GM12878 (cell line): ENCODE data around the gene BCAN. TPM values are rescaled to one million over a fixed set of nuclear protein-coding genes. Genes with fewer than 3 reads are reported as not detected.

Experiments used
- ATAC-seq: fragments of 200-7000 bp; cut with Tn5 transposase; 3 replicates; pipeline ENCODE4 v1.9.1; 2020; ENCODE audit warnings: mild to moderate bottlenecking, moderate library complexity
- BruUV-seq: library from RNA; stranded (reverse); fragments of 400-500 nt; replicated peaks from 2 replicates; lab custom pipeline; 2021; lab: Mats Ljungman, UMichigan
- CTCF ChIA-PET: fragments of 300-600 bp; sonication (Branson Sonifier 250); formaldehyde crosslinking; extraction: SDS; loops from one replicate; lab custom pipeline; 2021; ENCODE audit warnings: inconsistent platforms; lab: Yijun Ruan, JAX
- POLR2A ChIA-PET: fragments of 350-600 bp; formaldehyde crosslinking; extraction: SDS; loops from one replicate; lab custom pipeline; 2021; ENCODE audit warnings: inconsistent platforms; lab: Charles Lee
- RAD21 ChIA-PET: fragments of 300-600 bp; sonication (Branson Sonifier 250); formaldehyde crosslinking; loops from one replicate; lab custom pipeline; 2023; ENCODE audit warnings: antibody characterized with exemption; ENCODE audit not compliant: unreplicated experiment; lab: Charles Lee
- SMC1A ChIA-PET: fragments of 300-600 bp; sonication (Branson Sonifier 250); formaldehyde crosslinking; loops from one replicate; lab custom pipeline; 2023; ENCODE audit not compliant: unreplicated experiment, uncharacterized antibody; lab: Charles Lee
- DNase-seq: peaks from one replicate; pipeline ENCODE4 v3.0.0-alpha.2; 2011; ENCODE audit warnings: low read depth, low spot score
- FAIRE-seq: peaks from 3 replicates; lab custom pipeline; 2011; peaks lifted over from hg19 to GRCh38; lab: Jason Lieb, UNC
- H2AFZ ChIP-seq: 2 replicates; pipeline ENCODE4 v1.6.0; 2011; ENCODE audit warnings: low read depth, low read length, control low read depth; ENCODE audit not compliant: control insufficient read depth
- H3K27ac ChIP-seq: 2 replicates; pipeline ENCODE4 v1.5.1; 2011; ENCODE audit warnings: control low read depth; ENCODE audit not compliant: control insufficient read depth, insufficient read depth
- H3K27me3 ChIP-seq, 2 experiments: replicated peaks in 1 of 2; 2 replicates each; pipeline versions ENCODE4 v1.6.0 to v1.6.1; 2011; ENCODE audit warnings: low read length in 1 of 2; ENCODE audit not compliant: control insufficient read depth in 2 of 2, insufficient read depth in 2 of 2
- H3K36me3 ChIP-seq, 2 experiments: 2 replicates each; pipeline ENCODE4 v1.5.1; 2011; ENCODE audit warnings: low read length in 1 of 2; ENCODE audit not compliant: control insufficient read depth in 2 of 2, insufficient read depth in 2 of 2
- H3K4me1 ChIP-seq: 2 replicates; pipeline ENCODE4 v1.6.1; 2011; ENCODE audit warnings: mild to moderate bottlenecking, low read length, moderate library complexity, mixed read lengths; ENCODE audit not compliant: control insufficient read depth, insufficient read depth
- H3K4me2 ChIP-seq: 2 replicates; pipeline ENCODE4 v1.6.0; 2011; ENCODE audit warnings: control low read depth; ENCODE audit not compliant: control insufficient read depth, insufficient read depth
- H3K4me3 ChIP-seq: fragments of 200-600 bp; sonication (generic); 2 replicates; pipeline ENCODE4 v1.5.1; 2016
- H3K79me2 ChIP-seq: 2 replicates; pipeline ENCODE4 v1.6.0; 2011; ENCODE audit warnings: low read length; ENCODE audit not compliant: control insufficient read depth, insufficient read depth
- H3K9ac ChIP-seq: 2 replicates; pipeline ENCODE4 v1.8.0; 2011; ENCODE audit warnings: low read length, control low read depth, mixed read lengths; ENCODE audit not compliant: control insufficient read depth, insufficient read depth
- H3K9me3 ChIP-seq: replicated peaks from 3 replicates; pipeline ENCODE4 v1.5.1; 2011; ENCODE audit warnings: mild to moderate bottlenecking, low read length; ENCODE audit not compliant: control insufficient read depth, insufficient read depth
- H4K20me1 ChIP-seq: 2 replicates; pipeline ENCODE4 v1.6.0; 2011; ENCODE audit not compliant: control insufficient read depth, insufficient read depth
- E2F8 ChIP-seq: fragments of 450-650 bp; IDR thresholded peaks from 2 replicates; pipeline ENCODE4 v1.6.1; 2018; ENCODE audit warnings: mild to moderate bottlenecking, low read depth, moderate library complexity; ENCODE audit not compliant: partially characterized antibody
- EED ChIP-seq: sonication (generic); IDR thresholded peaks from 2 replicates; pipeline ENCODE4 v1.6.1; 2016; ENCODE audit warnings: antibody characterized with exemption, low read depth
- GATAD2B ChIP-seq: fragments of 450-650 bp; conservative IDR thresholded peaks from 2 replicates; pipeline ENCODE4 v1.6.1; 2017; ENCODE audit warnings: low read depth, mild to moderate bottlenecking, moderate library complexity
- MEF2B ChIP-seq: fragments of 450-650 bp; IDR thresholded peaks from 2 replicates; pipeline ENCODE4 v1.6.1; 2018; ENCODE audit warnings: mild to moderate bottlenecking, moderate library complexity; ENCODE audit not compliant: partially characterized antibody, poor library complexity, severe bottlenecking
- PAX5 ChIP-seq: IDR thresholded peaks from 2 replicates; pipeline ENCODE4 v1.6.1; 2011; ENCODE audit warnings: low read depth, low read length, borderline replicate concordance
- RAD51 ChIP-seq: fragments of 450-650 bp; IDR thresholded peaks from 2 replicates; pipeline ENCODE4 v1.6.1; 2016; ENCODE audit warnings: moderate library complexity, mild to moderate bottlenecking, inconsistent platforms
- RUNX3 ChIP-seq: IDR thresholded peaks from 2 replicates; pipeline ENCODE4 v1.6.1; 2012; ENCODE audit warnings: low read length, inconsistent platforms
- TCF12 ChIP-seq: IDR thresholded peaks from 2 replicates; pipeline ENCODE4 v1.6.1; 2011; ENCODE audit warnings: low read depth, mild to moderate bottlenecking, low read length
- TCF3 ChIP-seq: IDR thresholded peaks from 2 replicates; pipeline ENCODE4 v1.6.1; 2012; ENCODE audit warnings: low read depth, mild to moderate bottlenecking, low read length, borderline replicate concordance; ENCODE audit not compliant: insufficient read depth
- ZBED1 ChIP-seq: IDR thresholded peaks from 2 replicates; pipeline ENCODE4 v1.6.1; 2016; ENCODE audit warnings: borderline replicate concordance
- ZNF217 ChIP-seq: fragments of 450-650 bp; IDR thresholded peaks from 2 replicates; pipeline ENCODE4 v1.6.1; 2017; ENCODE audit warnings: antibody characterized with exemption, mild to moderate bottlenecking
- WGBS: methylation state at CpG from one replicate; pipeline ENCODE4 v1.1.6; 2016; ENCODE audit warnings: low lambda C conversion rate; ENCODE audit not compliant: insufficient replicate concordance, insufficient coverage; ENCODE audit errors: missing lambda C conversion rate; 5-methylcytosine and 5-hydroxymethylcytosine counted together
- in situ Hi-C: fragments of 300-500 bp; cut with MboI; formaldehyde crosslinking; loops from 9 replicates; pipeline ENCODE4 v1.14.3; 2018; ENCODE audit warnings: mixed read lengths
- intact Hi-C: fragments of 100-400 bp; cut with micrococcal nuclease; formaldehyde crosslinking; loops from one replicate; pipeline ENCODE4 v1.14.2; 2022; ENCODE audit not compliant: unreplicated experiment
- polyA plus RNA-seq, 11 experiments: library from polyadenylated mRNA; depleted of rRNA in 4 of 11; unstranded in 6 of 11; stranded (reverse) in 5 of 11; fragments of >200 nt; fragmentation: Nextera tagmentation in 4 of 11; fragmentation: Illumina TruSeq in 1 of 11; extraction: Ambion mirVana in 4 of 11; extraction: Trizol in 1 of 11; gene quantifications; 1 replicate in 1 of 11; 2 replicates in 10 of 11; pipeline versions ENCODE4 v1.2.1 to v1.2.3, GENCODE V29; 2011 to 2016; ENCODE audit warnings: inconsistent platforms in 2 of 11, missing spikeins in 2 of 11, low read depth in 1 of 11
- total RNA-seq, 4 experiments: library from RNA; depleted of rRNA in 3 of 4; stranded (reverse); fragments of >200 nt in 3 of 4; fragmentation: Illumina TruSeq in 1 of 4; extraction: Trizol in 1 of 4; gene quantifications; 2 replicates each; pipeline versions ENCODE4 v1.2.1 to v1.2.3, GENCODE V29; 2013 to 2021
- TF ChIP-seq, protein P1 (sequence below): IDR thresholded peaks from 2 replicates; pipeline ENCODE4 v1.6.1; 2012; ENCODE audit warnings: improper control_type of control experiment, low read depth, low read length; ENCODE audit not compliant: insufficient replicate concordance
- TF ChIP-seq, protein P2 (sequence below): fragments of 450-650 bp; IDR thresholded peaks from 2 replicates; pipeline ENCODE4 v1.6.1; 2018; ENCODE audit warnings: borderline replicate concordance, mild to moderate bottlenecking; ENCODE audit not compliant: partially characterized antibody

The BCAN gene
- total and polyA plus RNA-seq, 10 of the 15 experiments (the other 5 are each of a cell fraction or from before 2014, with no cell fraction given) = 0.05 to 1.3 (median 0.18) TPM; not detected in 1

DNA sequence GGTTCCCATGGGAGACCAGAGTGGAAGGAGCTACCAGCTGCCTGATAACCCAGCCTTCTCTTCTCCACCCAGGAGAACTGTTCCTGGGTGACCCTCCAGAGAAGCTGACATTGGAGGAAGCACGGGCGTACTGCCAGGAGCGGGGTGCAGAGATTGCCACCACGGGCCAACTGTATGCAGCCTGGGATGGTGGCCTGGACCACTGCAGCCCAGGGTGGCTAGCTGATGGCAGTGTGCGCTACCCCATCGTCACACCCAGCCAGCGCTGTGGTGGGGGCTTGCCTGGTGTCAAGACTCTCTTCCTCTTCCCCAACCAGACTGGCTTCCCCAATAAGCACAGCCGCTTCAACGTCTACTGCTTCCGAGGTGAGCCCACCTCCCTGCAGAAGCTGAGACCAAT is 6.6 kb downstream of the BCAN start (continued):
- TF ChIP-seq RUNX3 = no peak
- no peak for TF ChIP-seq ZBED1
- TF ChIP-seq MEF2B = no peak
- TF ChIP-seq PAX5 = no peak
- TF ChIP-seq ZNF217 = no peak
- TF ChIP-seq EED = no peak

- no peaks in the 10 kb centered on the region for H3K79me2 ChIP-seq
- H3K4me2 ChIP-seq = no peak overlapping the region
- in situ Hi-C loops = no loop called here
- peaks cover 2% of the 10 kb centered on the region for H3K4me1 ChIP-seq
- no peaks in the 10 kb centered on the region for H3K27me3 ChIP-seq
- ChIA-PET POLR2A (interaction anchor here (0.9 kb wide), 1 partner anchor 124 kb away, joined by 7 read pairs; no protein-coding TSS in a partner anchor), SMC1A (interaction anchor here (1.9 kb wide), 1 partner anchor 22 kb away, joined by 5 read pairs; no protein-coding TSS in a partner anchor), RAD21 (interaction anchor here (0.7 kb wide), 1 partner anchor 11 kb away, joined by 3 read pairs; no protein-coding TSS in a partner anchor), CTCF (interaction anchor here (0.7 to 2.8 kb wide), 10 partner anchors 10 to 442 kb away, joined by 3 to 17 read pairs (median 4); no protein-coding TSS in a partner anchor)
- intact Hi-C loops = no loop called here
- 35% methylated on average over 2 of the region's 2 CpGs for WGBS
- H2AFZ ChIP-seq = no peak overlapping the region
- ATAC-seq (no peak), FAIRE-seq (no peak), DNase-seq (no peak)
- H3K4me3 ChIP-seq = no peak overlapping the region
- no peaks in the 10 kb centered on the region for H3K36me3 ChIP-seq
- H4K20me1 ChIP-seq = no peaks in the 10 kb centered on the region; the same call in 1 of the 2 replicates
- no TSS peak for BruUV-seq
- no peak overlapping the region for H3K9ac ChIP-seq
- no peaks in the 10 kb centered on the region for H3K9me3 ChIP-seq
- no peak overlapping the region for H3K27ac ChIP-seq
- TF ChIP-seq E2F8 (no peak), GATAD2B (no peak), RAD51 (no peak), TCF3 (no peak), TCF12 (no peak)
- TF ChIP-seq, protein P1, sequence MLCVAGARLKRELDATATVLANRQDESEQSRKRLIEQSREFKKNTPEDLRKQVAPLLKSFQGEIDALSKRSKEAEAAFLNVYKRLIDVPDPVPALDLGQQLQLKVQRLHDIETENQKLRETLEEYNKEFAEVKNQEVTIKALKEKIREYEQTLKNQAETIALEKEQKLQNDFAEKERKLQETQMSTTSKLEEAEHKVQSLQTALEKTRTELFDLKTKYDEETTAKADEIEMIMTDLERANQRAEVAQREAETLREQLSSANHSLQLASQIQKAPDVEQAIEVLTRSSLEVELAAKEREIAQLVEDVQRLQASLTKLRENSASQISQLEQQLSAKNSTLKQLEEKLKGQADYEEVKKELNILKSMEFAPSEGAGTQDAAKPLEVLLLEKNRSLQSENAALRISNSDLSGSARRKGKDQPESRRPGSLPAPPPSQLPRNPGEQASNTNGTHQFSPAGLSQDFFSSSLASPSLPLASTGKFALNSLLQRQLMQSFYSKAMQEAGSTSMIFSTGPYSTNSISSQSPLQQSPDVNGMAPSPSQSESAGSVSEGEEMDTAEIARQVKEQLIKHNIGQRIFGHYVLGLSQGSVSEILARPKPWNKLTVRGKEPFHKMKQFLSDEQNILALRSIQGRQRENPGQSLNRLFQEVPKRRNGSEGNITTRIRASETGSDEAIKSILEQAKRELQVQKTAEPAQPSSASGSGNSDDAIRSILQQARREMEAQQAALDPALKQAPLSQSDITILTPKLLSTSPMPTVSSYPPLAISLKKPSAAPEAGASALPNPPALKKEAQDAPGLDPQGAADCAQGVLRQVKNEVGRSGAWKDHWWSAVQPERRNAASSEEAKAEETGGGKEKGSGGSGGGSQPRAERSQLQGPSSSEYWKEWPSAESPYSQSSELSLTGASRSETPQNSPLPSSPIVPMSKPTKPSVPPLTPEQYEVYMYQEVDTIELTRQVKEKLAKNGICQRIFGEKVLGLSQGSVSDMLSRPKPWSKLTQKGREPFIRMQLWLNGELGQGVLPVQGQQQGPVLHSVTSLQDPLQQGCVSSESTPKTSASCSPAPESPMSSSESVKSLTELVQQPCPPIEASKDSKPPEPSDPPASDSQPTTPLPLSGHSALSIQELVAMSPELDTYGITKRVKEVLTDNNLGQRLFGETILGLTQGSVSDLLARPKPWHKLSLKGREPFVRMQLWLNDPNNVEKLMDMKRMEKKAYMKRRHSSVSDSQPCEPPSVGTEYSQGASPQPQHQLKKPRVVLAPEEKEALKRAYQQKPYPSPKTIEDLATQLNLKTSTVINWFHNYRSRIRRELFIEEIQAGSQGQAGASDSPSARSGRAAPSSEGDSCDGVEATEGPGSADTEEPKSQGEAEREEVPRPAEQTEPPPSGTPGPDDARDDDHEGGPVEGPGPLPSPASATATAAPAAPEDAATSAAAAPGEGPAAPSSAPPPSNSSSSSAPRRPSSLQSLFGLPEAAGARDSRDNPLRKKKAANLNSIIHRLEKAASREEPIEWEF = no peak
- TF ChIP-seq, protein P2, sequence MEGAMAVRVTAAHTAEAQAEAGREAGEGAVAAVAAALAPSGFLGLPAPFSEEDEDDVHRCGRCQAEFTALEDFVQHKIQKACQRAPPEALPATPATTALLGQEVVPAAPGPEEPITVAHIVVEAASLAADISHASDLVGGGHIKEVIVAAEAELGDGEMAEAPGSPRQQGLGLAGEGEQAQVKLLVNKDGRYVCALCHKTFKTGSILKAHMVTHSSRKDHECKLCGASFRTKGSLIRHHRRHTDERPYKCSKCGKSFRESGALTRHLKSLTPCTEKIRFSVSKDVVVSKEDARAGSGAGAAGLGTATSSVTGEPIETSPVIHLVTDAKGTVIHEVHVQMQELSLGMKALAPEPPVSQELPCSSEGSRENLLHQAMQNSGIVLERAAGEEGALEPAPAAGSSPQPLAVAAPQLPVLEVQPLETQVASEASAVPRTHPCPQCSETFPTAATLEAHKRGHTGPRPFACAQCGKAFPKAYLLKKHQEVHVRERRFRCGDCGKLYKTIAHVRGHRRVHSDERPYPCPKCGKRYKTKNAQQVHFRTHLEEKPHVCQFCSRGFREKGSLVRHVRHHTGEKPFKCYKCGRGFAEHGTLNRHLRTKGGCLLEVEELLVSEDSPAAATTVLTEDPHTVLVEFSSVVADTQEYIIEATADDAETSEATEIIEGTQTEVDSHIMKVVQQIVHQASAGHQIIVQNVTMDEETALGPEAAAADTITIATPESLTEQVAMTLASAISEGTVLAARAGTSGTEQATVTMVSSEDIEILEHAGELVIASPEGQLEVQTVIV = no peak
Observed at GRCh38 chr1:156648951-156649350, 7.0 kb downstream of the BCAN start.
